ENCODE results near the gene CHMP4B.

GRCh38 chr20:33848391-33848790 is 37.2 kb downstream of the CHMP4B start:
- TF ChIP-seq SMC3 (IDR thresholded peaks at IDR 0.05) (no peak), REST (IDR thresholded peaks at IDR 0.05) (no peak), MAFK (IDR thresholded peaks at IDR 0.05; ENCODE audit: partially characterized antibody) (no peak), CTCF (IDR thresholded peaks at IDR 0.05) (no peak), EP300 (IDR thresholded peaks at IDR 0.05) (no peak), KDM5A (IDR thresholded peaks at IDR 0.05) (no peak), ZNF302 (CRISPR knock-in tag; IDR thresholded peaks at IDR 0.05) (no peak), RAD21 (conservative IDR thresholded peaks at IDR 0.05 in 1 of 2, IDR thresholded peaks at IDR 0.05 in 1 of 2) (no peak), NR3C1 (IDR thresholded peaks at IDR 0.05) (no peak)
